GM19238 (cell line): ENCODE data around the gene AHCYL2.

ENCODE experiments used
- DNase-seq: peaks from one replicate; pipeline ENCODE4 v3.0.0; 2011; ENCODE audit warnings: low spot score; ENCODE audit not compliant: insufficient read length

AHCYL2 gene

DNA sequence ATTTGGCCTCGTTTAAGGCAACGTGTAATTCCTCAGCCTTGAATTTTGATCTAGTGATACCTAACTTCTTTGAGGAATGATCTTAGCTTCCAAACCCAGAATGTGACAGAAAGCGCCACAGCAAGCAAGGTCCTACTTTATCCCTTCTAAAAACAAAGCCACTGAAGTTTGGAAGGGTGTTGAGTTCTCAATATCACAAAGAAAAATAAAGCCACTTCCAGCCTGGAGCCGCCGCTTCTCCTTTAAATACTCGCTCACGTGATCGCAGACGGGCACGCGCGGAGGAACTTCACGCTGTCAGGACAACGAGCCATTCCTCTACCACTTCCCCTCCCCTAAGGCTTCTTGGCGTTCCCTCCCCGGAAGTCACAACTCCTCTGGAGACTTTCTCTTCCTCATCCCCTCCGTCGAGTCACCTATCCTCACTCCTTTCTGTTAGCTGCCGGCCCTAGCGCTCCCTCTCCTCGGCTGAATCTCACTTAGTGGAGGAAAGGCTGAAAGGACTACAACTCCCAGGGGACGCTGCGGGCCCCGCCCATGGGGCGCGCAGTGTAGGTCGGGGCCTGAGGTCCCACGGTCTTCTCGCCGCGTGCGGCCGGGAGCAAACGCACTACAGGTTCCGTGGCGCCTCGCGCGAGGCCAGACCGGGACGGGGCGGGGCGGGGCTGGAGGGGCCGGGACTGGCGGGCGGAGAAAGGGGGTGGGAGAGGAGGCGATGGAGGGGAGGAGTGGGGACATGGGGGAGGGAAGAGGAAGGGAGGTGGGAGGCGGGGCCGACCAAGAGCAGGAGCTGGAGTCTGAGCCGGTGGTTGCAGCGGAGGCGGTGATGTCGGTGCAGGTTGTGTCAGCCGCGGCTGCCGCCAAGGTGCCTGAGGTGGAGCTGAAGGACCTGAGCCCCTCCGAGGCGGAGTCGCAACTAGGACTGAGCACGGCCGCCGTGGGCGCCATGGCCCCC, at the start of gene AHCYL2:
Gene AHCYL2, plus strand, starts transcription at position 780 of the 955 bp plus-strand sequence.
- peak; percentile 92 for DNase-seq

DNA sequence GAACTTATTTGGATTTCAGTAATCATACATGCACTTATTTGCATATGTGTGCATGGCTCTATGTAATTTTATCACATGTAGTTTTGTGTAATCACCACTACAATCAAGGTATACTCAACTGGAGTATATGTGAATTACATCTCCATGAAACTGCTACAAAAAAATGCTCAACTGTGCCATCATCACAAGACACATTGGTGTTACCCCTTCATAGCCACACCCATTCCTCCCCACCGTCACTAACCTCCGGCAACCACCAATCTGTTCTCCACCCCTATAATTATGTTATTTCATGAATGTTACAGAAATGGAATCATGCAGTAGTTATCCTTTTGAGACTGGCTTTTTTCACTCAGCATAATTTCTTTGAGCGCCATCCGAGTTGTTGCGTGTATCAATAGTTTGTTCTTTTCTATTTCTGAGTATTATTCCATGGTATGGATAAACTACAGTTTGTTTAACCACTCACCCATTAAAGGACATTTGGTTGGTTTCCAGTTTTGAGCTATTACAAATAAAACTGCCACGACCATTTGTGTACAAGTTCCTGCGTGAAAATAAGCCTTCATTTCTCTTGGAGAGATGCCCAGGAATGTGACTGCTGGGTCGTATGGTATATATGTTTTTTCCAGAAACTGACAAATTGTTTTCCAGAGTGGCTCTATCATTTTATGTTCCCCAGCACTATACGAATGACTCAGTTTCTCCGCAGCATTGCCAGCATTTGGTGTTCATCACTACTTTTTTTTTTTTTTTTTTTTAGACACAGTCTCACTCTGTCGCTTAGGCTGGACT, 47.7 kb upstream of the AHCYL2 start:
- no peak for DNase-seq

DNA sequence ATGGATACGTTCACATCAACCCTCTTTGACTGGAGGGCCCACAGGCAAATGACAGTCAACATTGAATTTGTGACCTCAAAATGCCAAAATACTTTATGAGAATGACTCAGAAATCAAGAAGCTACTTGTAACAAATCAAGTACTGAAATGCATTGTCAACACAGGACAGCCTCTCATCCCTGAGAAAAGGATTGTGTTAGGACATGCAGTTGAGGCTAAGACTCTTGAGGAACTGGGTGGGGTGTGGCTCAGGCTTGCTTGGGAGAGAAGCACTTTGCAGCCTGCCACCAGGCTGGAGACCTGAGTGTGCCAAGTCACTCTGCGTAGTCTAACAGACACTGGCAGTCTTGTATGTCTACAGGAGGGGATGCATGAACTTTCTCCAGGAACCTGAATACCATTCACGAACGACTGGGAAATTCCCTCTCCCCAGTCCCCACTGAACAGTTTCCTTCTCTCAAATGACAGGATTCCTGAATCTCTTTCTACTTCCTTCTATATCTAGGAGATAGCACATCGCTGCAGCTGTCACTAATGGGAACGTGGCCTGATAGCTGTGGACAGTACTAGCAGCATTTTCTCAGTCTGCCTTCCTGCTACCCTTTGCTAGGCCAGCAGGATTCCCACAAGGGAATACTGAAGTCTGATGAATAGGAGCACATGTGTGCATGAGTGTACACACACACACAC, 39.7 kb upstream of the AHCYL2 start:
- no peak for DNase-seq

DNA sequence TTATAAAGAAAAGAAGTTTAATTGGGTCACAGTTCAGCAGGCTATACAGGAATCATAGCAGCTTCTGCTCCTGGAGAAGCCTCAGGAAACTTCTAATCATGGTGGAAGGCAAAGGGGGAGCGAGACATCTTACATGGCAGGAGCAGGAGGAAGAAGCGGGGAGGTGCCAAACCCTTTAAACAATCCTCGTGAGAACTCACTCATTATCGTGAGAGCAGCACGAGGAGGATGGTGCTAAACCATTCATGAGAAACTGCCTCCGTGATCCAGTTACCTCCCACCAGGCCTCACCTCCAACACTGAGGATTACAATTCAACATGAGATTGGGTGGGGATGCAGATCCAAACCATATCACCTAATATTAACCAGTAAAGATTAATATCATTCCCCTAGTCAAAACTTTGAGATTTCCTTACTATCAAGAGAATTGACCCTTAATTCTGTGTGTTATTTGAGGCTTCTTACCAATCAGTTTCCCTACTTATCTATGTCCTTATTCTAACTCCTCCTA, 38.0 kb upstream of the AHCYL2 start:
- DNase-seq = no peak

DNA sequence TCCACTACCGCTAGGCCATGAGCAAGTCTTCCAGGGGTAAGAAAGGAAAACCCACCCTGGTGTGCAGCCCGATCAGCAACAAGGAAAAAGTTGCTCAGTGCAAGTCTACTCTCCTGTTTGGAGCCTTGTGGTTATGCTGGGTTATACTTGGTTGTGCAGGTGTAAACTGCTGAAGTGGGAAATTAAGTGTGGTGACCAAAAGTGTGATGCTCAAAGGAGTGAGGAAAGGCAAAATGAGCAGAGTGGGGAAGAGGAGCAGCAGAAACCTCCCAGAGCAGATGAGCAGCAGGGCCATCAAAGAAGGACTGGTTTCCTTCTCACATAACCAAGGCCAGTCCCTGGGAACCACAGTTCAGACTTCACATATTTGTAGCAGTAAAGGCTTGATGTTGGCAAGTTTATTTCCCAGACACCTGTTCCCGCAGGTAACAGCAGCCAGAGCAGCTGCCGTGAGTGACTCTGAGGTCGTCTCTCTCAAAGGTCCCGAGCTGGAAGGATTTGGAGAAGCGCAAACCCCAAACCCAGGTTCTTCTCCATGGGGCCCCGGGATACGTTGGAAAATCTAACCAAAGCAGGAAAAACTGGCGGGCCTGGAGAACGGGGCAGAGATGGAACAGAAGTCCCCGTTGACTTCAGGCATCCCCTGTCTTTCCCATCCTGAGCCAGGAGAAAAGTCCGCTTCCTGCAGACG, 37.0 kb upstream of the AHCYL2 start:
- no peak for DNase-seq

DNA sequence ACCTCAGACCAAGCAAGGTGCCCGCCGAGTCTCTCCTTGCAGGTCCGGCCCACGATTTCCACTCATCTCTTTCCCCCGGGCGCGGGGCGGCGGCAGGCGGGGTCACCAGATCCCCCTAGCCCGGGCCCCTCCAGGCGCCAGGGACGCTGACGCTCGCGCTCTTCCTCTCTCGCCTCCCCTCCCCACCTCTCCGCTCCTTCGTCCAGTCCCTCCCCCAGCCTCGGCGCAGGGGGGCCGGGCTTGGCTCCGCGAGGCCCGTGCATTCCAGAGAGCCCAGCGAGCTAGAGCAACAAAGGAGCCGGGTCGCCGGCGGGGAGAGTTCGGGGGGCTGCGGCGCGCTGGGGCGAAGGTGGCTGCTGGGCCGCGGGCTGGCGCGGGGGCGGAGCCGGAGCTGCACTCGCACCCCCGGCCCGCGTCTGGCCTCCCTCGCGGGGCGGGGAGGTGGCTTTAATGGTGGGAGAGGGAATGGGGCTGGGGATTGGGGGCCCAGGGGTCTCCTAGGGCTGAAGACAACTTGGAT, 36.4 kb upstream of the AHCYL2 start, which contains the start of gene SMO:
Gene SMO, plus strand, starts transcription at position 262 of the 520 bp plus-strand sequence. CDS start 519 bp downstream, outside the sequence.
- no peak for DNase-seq

DNA sequence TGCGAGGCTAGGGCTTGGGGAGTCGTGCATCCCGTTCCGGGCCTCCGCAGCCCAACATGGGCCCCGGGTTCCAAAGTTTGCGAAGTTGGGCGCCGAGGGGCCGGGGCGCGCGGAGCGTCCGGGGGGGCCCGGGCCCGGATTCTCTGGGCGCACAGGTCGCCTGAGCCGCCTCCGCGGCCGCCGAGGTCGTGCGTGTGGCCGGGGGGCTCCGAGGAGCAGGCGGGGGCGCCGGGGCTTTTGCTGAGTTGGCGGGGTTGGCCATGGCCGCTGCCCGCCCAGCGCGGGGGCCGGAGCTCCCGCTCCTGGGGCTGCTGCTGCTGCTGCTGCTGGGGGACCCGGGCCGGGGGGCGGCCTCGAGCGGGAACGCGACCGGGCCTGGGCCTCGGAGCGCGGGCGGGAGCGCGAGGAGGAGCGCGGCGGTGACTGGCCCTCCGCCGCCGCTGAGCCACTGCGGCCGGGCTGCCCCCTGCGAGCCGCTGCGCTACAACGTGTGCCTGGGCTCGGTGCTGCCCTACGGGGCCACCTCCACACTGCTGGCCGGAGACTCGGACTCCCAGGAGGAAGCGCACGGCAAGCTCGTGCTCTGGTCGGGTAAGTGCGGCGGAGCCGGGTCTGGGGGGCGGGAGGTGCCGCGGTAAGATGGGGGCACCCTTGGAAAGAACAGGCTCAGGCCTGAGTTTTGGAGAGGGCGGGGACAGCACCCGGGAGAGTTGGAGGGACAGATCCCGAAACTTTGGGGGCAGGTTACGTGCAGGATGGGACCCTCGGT, 35.8 kb upstream of the AHCYL2 start:
- no peak for DNase-seq

DNA sequence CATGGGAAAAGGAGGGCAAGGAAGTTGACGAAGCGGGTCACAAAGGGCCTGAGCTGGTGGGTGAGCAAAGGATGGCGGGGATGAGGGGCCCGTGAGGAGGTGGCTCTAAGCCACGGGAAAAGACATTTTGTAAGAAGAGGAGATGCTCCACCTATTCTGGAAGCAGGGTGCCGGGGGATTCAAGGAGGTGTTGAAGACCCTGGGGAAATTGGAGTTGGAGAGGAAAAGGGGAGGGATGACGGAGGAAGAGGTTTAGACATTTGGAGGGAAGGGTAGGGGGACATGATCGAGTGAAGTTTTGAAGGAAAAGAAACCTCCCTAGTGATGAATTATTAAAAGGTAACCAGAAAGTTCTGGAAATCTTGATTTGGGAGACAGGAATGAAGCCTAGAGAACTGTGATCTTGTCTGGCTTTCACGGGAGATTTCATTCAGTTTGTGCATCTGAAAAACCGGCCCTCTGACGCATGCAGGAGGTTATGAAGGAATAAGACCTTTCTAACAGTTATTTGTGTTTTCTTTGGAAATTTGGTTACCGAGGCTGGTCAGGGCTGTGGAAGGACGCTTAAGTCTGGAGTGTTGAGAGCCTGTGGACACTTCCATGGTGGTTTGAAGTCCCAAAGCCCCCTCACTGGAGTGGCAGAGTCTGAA, 35.0 kb upstream of the AHCYL2 start:
- no peak for DNase-seq

DNA sequence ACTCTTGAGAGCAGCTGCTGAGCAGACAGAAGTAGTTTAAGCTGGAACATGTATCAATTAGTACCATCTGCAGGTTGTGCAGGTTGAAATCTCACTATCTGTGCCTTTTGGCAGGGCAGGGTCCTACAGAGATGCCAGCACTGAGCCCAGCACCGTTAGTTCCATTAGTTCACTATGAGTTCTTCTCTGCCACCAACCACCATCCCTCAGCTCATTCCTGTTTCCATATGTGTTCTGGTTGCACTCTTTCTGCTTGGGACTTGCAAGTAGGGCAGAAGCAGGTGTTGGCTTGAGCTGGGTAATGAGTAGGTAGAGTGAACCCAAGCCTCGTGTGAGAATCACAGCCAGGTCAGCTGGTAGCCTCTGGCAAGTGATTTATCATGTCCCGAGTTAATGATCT, 33.6 kb upstream of the AHCYL2 start:
- DNase-seq = no peak

DNA sequence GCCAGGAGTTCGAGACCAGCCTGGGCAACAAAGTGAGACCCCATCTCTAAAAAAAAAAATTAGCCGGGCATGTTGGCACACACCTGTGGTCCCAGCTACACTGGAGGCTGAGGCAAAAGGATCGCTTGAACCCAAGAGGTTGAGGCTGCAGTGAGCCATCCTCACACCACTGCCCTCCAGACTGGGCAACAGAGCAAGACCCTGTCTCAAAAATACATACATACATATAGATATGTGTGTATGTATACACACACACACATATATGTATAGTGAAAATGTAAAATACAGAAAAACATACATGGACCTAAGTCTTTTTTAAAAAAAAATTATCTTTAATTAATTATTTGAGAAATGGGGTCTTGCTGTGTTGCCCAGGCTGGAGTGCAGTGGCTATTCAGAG, 30.9 kb upstream of the AHCYL2 start:
- DNase-seq = no peak

DNA sequence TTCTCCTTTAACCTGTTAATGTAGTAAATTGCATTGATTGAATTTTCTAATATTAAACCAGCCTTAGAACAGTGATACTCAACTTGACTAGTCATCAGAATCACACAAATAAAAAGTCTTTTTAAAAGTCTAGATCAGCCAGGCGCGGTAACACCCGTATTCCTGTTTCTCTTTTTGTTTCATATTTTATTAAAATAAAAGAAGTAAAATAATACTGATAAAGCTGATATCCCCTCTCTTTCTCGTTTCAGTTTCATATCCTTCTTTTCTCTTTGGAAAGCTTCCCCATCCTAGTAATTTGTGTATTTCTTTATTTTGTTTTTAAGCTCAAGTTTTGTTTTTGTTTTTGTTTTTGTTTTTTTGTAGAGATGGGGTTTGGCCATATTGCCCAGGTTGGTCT, 27.1 kb upstream of the AHCYL2 start:
- DNase-seq = no peak

DNA sequence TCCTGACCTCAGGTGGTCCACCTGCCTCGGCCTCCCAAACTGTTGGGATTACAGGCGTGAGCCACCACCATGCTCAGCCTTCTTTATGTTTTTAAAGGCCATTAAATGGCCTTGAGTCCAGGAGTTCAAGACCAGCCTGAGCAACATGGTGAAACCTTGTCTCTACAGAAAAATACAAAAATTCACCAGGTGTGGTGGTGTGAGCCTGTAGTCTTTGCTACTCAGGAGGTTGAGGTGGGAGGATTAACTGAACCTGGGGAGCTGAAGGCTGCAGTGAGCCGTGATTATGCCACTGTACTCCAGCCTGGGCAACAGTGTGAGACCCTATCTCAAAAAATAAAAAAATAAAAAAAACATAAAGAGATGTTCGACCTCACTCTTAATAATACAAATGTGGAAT, 25.4 kb upstream of the AHCYL2 start:
- DNase-seq = no peak

DNA sequence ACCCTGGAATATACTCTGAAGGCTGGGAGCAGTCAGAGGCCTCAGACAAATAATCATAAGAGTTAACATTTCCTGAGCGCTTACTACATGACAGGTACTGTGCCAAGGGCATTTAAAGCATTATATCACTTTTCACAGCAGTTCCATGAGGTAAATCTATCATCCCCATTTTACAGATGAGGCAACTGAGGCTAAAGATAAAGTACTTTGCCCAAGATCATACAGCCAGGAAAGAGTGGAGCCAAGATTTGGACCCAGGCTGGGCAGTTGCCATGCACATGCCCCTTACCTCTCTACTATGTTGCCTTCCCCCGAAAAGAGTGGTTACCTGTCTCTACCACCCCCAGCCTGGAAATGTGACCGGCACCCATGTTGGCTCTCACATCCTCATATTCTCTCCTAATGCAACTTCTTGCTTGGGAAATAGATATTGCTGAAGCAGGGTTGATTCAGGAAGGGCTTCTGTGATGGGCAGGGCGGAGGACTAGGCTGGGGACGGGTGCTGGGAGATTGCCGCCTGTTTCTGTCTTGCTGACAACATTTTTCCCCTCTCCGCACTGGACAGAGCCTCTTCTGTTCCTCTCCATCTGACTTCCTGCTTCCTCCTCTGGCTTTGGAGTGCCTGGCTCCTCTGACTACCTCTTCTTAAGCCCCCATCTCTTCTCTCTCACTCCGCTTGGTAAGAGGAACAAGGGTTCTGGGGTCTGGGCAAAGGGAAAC, 22.6 kb upstream of the AHCYL2 start:
- no peak for DNase-seq

DNA sequence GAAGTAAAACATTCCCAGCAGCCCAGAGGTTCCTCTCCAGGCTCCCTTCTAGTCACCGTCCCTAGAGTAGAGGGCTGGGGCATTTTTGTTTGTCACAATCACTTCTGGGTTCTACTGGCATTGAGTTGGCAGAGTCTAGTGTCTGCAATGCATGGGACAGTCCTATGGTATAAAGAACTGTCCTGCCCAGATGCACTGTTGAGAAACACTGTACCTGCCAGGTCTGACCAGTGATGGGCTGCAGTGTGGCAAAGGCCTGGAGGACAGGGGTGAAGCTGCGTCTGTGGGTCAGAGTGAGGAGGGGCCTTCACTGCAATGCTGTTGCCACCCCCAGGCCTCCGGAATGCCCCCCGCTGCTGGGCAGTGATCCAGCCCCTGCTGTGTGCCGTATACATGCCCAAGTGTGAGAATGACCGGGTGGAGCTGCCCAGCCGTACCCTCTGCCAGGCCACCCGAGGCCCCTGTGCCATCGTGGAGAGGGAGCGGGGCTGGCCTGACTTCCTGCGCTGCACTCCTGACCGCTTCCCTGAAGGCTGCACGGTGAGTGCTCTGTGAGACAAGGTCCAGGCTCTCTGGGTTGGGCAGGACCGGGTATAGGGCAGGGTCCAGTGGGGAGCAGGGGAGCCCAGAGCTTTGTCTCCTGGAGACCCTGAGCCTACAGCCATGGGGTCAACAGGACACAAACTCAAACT, 21.6 kb upstream of the AHCYL2 start:
- no peak for DNase-seq

DNA sequence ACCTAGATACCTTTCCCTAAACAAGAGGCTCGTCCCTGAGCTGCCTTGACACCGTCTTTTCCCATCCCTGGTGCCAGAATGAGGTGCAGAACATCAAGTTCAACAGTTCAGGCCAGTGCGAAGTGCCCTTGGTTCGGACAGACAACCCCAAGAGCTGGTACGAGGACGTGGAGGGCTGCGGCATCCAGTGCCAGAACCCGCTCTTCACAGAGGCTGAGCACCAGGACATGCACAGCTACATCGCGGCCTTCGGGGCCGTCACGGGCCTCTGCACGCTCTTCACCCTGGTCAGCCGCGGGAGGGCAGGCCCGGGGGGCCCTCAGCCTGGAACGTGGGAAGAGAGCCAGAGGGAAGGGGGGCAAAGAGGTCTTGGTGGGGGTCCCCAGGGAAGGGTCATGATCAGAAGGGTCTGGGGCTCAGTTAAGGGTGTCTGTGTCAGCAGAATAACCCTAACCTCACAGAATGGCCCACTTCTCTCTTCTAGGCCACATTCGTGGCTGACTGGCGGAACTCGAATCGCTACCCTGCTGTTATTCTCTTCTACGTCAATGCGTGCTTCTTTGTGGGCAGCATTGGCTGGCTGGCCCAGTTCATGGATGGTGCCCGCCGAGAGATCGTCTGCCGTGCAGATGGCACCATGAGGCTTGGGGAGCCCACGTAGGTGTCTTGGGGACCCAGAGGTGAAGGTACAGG, 19.6 kb upstream of the AHCYL2 start:
- no peak for DNase-seq

DNA sequence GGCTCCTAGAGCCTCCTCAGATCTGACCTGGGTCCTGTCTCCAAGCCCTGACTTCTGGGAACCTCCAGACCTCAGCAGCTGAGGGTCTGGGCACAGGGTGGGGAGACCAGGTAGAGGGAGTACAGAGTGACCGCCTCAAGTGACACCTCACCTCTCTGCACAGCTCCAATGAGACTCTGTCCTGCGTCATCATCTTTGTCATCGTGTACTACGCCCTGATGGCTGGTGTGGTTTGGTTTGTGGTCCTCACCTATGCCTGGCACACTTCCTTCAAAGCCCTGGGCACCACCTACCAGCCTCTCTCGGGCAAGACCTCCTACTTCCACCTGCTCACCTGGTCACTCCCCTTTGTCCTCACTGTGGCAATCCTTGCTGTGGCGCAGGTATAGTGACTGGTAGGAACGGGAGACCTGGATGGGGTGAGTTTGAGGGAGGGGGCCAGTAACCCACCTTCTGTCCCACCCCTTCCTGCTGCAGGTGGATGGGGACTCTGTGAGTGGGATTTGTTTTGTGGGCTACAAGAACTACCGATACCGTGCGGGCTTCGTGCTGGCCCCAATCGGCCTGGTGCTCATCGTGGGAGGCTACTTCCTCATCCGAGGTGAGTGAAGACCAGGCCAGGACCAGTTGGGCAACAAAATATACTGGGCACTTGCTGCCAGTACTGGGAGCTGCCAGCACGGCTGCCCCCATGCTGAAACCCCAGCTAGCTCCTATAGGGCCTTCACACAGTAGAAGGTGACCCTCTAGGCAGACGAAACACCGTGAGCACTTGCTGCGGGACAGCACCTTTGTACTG, 18.6 kb upstream of the AHCYL2 start:
- DNase-seq = no peak

DNA sequence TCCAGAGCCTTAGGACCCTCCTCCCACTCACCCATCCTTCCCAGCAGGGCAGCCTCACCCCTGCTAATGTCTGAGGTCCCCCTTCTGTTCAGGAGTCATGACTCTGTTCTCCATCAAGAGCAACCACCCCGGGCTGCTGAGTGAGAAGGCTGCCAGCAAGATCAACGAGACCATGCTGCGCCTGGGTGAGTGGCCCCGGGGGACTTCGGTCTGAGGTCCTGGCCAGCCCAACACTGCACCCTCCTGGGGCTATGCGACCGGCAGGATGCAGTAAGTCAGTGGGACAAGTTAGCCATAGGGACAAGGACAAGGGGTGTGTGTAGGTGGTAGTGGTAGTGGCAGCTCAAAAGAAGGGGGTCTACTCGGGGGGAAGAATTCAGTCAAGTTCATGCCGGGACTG, 16.2 kb upstream of the AHCYL2 start:
- no peak for DNase-seq
